ENCODE measurements around the gene SLC35G3.
"Not testable (repeated sequence)": the region's sequence is repeated elsewhere in the genome, so short reads cannot be mapped to it uniquely, and the experiment has no call there.

The SLC35G3 gene

GRCh38 chr17:35154196-35155165 lies 39.7 kb downstream of the SLC35G3 start:
- H3K4me1 ChIP-seq (ENCODE audit: insufficient read depth, low read length) = no peaks in the 10 kb centered on the region
- peaks cover 12% of the 10 kb centered on the region for H3K27me3 ChIP-seq (ENCODE audit: insufficient read depth, low read length)
- no peaks in the 10 kb centered on the region for H3K9me3 ChIP-seq (ENCODE audit: low read length)

GRCh38 chr17:35152421-35153140 lies 41.6 kb downstream of the SLC35G3 start:
- H3K27me3 ChIP-seq (ENCODE audit: insufficient read depth, low read length) = peaks cover 13% of the 10 kb centered on the region
- no peaks in the 10 kb centered on the region for H3K4me1 ChIP-seq (ENCODE audit: insufficient read depth, low read length)
- no peak overlapping the region for H2AFZ ChIP-seq (ENCODE audit: low read depth, low read length)
- no peaks in the 10 kb centered on the region for H3K36me3 ChIP-seq (ENCODE audit: insufficient read depth, low read length)
- H3K9me3 ChIP-seq (ENCODE audit: low read length) = no peaks in the 10 kb centered on the region
- no peak overlapping the region for H3K4me3 ChIP-seq (ENCODE audit: low read length)

More at GRCh38 chr17:35154196-35155165, 39.7 kb downstream of the SLC35G3 start:
- Histone ChIP-seq H2AFZ (ENCODE audit: low read depth, low read length) (no peak overlapping the region), H3K4me3 (ENCODE audit: low read length) (no peak overlapping the region), H3K36me3 (ENCODE audit: insufficient read depth, low read length) (no peaks in the 10 kb centered on the region)

- not testable (repeated sequence) for H2AFZ ChIP-seq (ENCODE audit: low read depth, low read length); H3K4me3 ChIP-seq (ENCODE audit: low read length); H3K36me3 ChIP-seq (ENCODE audit: insufficient read depth, low read length); H3K4me1 ChIP-seq (ENCODE audit: insufficient read depth, low read length); H3K9me3 ChIP-seq (ENCODE audit: low read length)
- peaks cover 22% of the 10 kb centered on the region for H3K27me3 ChIP-seq (ENCODE audit: insufficient read depth, low read length)
These were observed 43.1 kb downstream of the SLC35G3 start for GRCh38 chr17:35151080-35151479.

DNA sequence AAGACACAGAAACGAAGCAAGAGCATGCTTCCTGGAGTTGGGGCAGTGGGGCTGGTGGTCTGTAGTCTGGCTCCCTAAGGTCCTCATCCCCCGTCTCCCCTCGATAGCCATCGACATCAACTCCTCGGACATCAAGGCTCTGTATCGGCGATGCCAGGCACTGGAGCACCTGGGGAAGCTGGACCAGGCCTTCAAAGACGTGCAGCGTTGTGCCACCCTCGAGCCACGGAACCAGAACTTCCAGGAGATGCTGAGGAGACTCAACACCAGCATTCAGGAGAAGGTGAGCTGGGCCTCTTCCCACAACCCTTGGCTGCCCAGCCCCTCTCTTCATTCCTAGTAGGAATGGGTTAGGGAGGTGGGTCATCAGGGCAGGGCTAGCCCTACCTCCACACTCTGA lies 44.3 kb downstream of the SLC35G3 start:
- Histone ChIP-seq H2AFZ (ENCODE audit: low read depth, low read length) (no peak overlapping the region), H3K27me3 (ENCODE audit: insufficient read depth, low read length) (peaks cover 19% of the 10 kb centered on the region), H3K9me3 (ENCODE audit: low read length) (no peaks in the 10 kb centered on the region), H3K4me1 (ENCODE audit: insufficient read depth, low read length) (no peaks in the 10 kb centered on the region), H3K4me3 (ENCODE audit: low read length) (no peak overlapping the region), H3K36me3 (ENCODE audit: insufficient read depth, low read length) (no peaks in the 10 kb centered on the region)

DNA sequence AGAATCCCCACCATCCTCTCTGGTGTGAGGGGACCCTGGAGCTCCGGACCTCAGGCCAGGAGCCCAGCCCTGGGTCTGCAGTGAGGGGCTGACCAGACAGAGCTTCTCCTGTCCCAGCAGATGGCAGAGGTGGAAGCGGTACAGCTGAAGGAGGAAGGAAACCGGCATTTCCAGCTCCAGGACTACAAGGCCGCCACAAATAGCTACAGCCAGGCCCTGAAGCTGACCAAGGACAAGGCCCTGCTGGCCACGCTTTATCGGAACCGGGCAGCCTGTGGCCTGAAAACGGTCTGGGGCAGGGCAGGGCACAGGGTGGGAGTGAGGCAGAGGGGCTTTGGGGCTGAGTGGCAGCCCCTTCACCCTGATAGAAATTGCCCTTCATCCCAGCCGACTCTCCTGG lies 46.0 kb downstream of the SLC35G3 start:
- Histone ChIP-seq H3K27me3 (ENCODE audit: insufficient read depth, low read length) (peaks cover 18% of the 10 kb centered on the region), H3K9me3 (ENCODE audit: low read length) (no peaks in the 10 kb centered on the region)

GRCh38 chr17:35147375-35147905 lies 46.8 kb downstream of the SLC35G3 start, which contains the start of gene UNC45B:
UNC45B (plus strand) TSS chr17:35147817; CDS start chr17:35148264, 447 bp downstream.
- Histone ChIP-seq H3K9me3 (ENCODE audit: low read length) (no peaks in the 10 kb centered on the region), H3K27me3 (ENCODE audit: insufficient read depth, low read length) (peaks cover 18% of the 10 kb centered on the region), H3K36me3 (ENCODE audit: insufficient read depth, low read length) (no peaks in the 10 kb centered on the region), H2AFZ (ENCODE audit: low read depth, low read length) (no peak within 1 kb of the TSS), H3K4me3 (ENCODE audit: low read length) (no peak within 1 kb of the TSS), H3K4me1 (ENCODE audit: insufficient read depth, low read length) (no peaks in the 10 kb centered on the region)

More for the DNA sequence above, 46.0 kb downstream of the SLC35G3 start:
- Histone ChIP-seq H3K4me1 (ENCODE audit: insufficient read depth, low read length) (no peaks in the 10 kb centered on the region), H3K4me3 (ENCODE audit: low read length) (no peak overlapping the region), H3K36me3 (ENCODE audit: insufficient read depth, low read length) (no peaks in the 10 kb centered on the region), H2AFZ (ENCODE audit: low read depth, low read length) (no peak overlapping the region)

DNA sequence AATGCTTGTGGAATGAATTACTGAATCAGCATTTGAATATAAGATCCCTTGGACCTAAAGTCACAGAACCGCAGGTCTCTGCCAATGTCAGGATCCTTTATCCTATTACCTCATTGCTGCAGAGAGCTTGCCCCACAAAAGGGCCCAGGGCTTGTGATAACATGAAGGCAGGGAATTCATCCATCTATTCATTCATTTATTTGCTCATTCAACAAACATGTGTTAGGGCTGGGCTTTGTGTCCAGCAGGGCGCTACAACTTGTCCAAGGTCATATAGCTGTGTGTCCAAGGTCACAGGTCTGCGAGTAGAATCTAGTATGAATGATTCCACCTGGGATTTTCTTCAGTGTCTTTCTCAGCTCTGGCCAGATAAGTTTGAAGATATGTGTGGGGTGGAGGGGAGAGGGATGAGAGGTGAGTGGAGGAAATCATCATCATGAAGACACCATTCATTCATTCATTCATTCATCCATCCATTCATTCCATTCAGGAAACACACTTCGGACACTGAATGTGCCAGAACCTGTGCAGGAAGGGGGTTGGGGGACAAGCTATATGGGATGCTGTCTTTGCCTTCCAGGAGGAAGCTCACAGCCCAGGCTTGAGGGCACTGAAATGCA lies 47.9 kb downstream of the SLC35G3 start:
- Histone ChIP-seq H3K4me3 (ENCODE audit: low read length) (no peak overlapping the region), H3K9me3 (ENCODE audit: low read length) (no peaks in the 10 kb centered on the region), H3K27me3 (ENCODE audit: insufficient read depth, low read length) (peaks cover 18% of the 10 kb centered on the region), H3K4me1 (ENCODE audit: insufficient read depth, low read length) (no peaks in the 10 kb centered on the region), H2AFZ (ENCODE audit: low read depth, low read length) (no peak overlapping the region), H3K36me3 (ENCODE audit: insufficient read depth, low read length) (no peaks in the 10 kb centered on the region)

DNA sequence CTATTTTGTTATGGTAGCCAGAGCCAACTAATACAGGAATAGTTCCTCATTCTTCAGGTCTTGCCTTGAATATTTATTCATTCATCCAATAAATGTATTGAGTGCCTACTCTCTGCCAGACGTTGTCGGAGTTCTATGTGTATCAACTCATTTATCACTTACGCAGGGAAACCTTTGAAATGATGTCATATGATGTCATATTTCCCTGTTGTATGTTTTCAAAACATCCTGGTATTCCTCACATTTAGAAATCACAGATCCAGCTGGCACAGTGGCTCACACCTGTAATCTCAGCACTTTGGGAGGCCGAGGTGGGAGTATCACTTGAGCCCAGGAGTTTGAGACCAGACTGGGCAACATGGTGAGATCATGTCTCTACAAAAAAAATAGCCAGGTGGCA lies 49.4 kb downstream of the SLC35G3 start:
- Histone ChIP-seq H3K9me3 (ENCODE audit: low read length) (no peaks in the 10 kb centered on the region), H3K4me1 (ENCODE audit: insufficient read depth, low read length) (peaks cover 4% of the 10 kb centered on the region), H2AFZ (ENCODE audit: low read depth, low read length) (no peak overlapping the region), H3K4me3 (ENCODE audit: low read length) (no peak overlapping the region), H3K27me3 (ENCODE audit: insufficient read depth, low read length) (peaks cover 18% of the 10 kb centered on the region), H3K36me3 (ENCODE audit: insufficient read depth, low read length) (peaks cover 1% of the 10 kb centered on the region)

Data from neuron (in vitro differentiated cells).